GM21515 (cell line): ENCODE results near the gene DEPDC5.
A peak's percentile ranks its signal among the peaks of the same experiment; 100 is the strongest.
"Not testable (repeated sequence)": the region's sequence is repeated elsewhere in the genome, so short reads cannot be mapped to it uniquely, and the experiment has no call there.

Experiments
- ATAC-seq: cut with Tn5 transposase; IDR thresholded peaks from one replicate; pipeline ENCODE4 v1.9.1; 2021; ENCODE audit not compliant: unreplicated experiment

DEPDC5 gene

GRCh38 chr22:31748490-31748889, 5.3 kb upstream of the DEPDC5 start:
- ATAC-seq: no peak

- peak; percentile 62 for ATAC-seq
These were observed 4.0 kb upstream of the DEPDC5 start, which contains the start of gene PRR14L for GRCh38 chr22:31749636-31750364. PRR14L (minus strand) TSS chr22:31750132; CDS start chr22:31738860, 11,272 bp downstream.

GRCh38 chr22:31750365-31751284, 3.2 kb upstream of the DEPDC5 start:
- no peak for ATAC-seq

- no peak for ATAC-seq
These were observed 1.5 kb upstream of the DEPDC5 start for GRCh38 chr22:31752096-31752847.

- ATAC-seq: peak; percentile 10
These were observed 700 bp upstream of the DEPDC5 start for GRCh38 chr22:31753005-31753633.

- no peak for ATAC-seq
These were observed 994 bp downstream of the DEPDC5 start for GRCh38 chr22:31754813-31755212.

GRCh38 chr22:31757265-31757664, 3.4 kb downstream of the DEPDC5 start:
- no peak for ATAC-seq

- not testable (repeated sequence) for ATAC-seq
These were observed 5.0 kb downstream of the DEPDC5 start for GRCh38 chr22:31758860-31759259.

- ATAC-seq: no peak
These were observed 11.0 kb downstream of the DEPDC5 start for GRCh38 chr22:31764785-31765184.

- ATAC-seq: no peak
These were observed 14.7 kb downstream of the DEPDC5 start for GRCh38 chr22:31768422-31769059.

- no peak for ATAC-seq
These were observed 19.6 kb downstream of the DEPDC5 start for GRCh38 chr22:31773416-31773815.

GRCh38 chr22:31776231-31776630, 22.4 kb downstream of the DEPDC5 start:
- ATAC-seq: no peak

GRCh38 chr22:31789803-31790202, 36.0 kb downstream of the DEPDC5 start:
- ATAC-seq: no peak

- peak; percentile 55 for ATAC-seq
These were observed 36.4 kb downstream of the DEPDC5 start for GRCh38 chr22:31790240-31790639.

- ATAC-seq: not testable (repeated sequence)
These were observed 45.5 kb downstream of the DEPDC5 start for GRCh38 chr22:31799358-31799757.

GRCh38 chr22:31800065-31800464, 46.2 kb downstream of the DEPDC5 start:
- ATAC-seq: no peak

- ATAC-seq: not testable (repeated sequence)
These were observed 47.0 kb downstream of the DEPDC5 start for GRCh38 chr22:31800861-31801260.

- no peak for ATAC-seq
These were observed 48.8 kb downstream of the DEPDC5 start for GRCh38 chr22:31802575-31802974.

- ATAC-seq: no peak
These were observed 52.9 kb downstream of the DEPDC5 start for GRCh38 chr22:31806751-31807150.

- ATAC-seq: no peak
These were observed 59.3 kb downstream of the DEPDC5 start for GRCh38 chr22:31812977-31813605.
